ENCODE measurements around the gene FGFRL1. TPM values are rescaled to one million over a fixed set of nuclear protein-coding genes. Genes with fewer than 3 reads are reported as not detected.

The FGFRL1 gene, protein sequence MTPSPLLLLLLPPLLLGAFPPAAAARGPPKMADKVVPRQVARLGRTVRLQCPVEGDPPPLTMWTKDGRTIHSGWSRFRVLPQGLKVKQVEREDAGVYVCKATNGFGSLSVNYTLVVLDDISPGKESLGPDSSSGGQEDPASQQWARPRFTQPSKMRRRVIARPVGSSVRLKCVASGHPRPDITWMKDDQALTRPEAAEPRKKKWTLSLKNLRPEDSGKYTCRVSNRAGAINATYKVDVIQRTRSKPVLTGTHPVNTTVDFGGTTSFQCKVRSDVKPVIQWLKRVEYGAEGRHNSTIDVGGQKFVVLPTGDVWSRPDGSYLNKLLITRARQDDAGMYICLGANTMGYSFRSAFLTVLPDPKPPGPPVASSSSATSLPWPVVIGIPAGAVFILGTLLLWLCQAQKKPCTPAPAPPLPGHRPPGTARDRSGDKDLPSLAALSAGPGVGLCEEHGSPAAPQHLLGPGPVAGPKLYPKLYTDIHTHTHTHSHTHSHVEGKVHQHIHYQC
- total RNA-seq, result 14.0 and 16.1 TPM in 2 replicates

DNA sequence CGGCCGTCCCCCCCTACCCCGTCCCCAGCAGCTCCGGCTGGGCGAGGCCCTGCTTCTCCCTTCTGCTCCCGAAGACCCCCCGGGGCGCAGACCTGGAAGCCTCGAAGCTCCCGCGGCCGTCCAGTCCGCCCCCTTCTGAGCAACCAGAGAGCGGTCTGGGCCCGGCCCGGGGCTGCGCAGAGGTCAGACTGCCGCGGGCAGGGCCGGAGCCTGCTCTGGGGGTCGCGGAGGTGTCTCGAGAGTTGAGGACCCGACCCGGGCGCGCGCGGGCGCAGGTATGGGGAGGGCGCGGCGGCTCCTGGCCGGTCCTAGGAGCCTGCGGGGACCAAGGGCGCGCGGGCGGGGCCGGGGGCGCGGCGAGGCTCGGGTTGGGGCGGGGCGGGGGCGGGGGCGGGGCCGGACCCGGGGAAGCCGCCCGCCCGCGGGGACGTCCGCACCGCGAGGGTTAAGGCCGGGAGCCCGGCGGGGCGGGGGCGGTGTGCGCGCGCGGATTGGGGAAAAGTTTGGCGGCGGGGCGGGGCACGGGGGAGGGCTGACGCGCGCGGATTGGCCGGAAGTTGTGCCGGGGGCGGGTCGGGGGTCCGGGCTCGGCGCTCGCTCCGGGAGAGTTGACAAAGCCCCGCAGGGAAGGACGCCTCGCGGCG lies at the start of gene FGFRL1:
TSS of gene FGFRL1 (plus strand) at position 605 of the 644 bp plus-strand sequence. CDS start 860 bp downstream, outside the sequence.

DNA sequence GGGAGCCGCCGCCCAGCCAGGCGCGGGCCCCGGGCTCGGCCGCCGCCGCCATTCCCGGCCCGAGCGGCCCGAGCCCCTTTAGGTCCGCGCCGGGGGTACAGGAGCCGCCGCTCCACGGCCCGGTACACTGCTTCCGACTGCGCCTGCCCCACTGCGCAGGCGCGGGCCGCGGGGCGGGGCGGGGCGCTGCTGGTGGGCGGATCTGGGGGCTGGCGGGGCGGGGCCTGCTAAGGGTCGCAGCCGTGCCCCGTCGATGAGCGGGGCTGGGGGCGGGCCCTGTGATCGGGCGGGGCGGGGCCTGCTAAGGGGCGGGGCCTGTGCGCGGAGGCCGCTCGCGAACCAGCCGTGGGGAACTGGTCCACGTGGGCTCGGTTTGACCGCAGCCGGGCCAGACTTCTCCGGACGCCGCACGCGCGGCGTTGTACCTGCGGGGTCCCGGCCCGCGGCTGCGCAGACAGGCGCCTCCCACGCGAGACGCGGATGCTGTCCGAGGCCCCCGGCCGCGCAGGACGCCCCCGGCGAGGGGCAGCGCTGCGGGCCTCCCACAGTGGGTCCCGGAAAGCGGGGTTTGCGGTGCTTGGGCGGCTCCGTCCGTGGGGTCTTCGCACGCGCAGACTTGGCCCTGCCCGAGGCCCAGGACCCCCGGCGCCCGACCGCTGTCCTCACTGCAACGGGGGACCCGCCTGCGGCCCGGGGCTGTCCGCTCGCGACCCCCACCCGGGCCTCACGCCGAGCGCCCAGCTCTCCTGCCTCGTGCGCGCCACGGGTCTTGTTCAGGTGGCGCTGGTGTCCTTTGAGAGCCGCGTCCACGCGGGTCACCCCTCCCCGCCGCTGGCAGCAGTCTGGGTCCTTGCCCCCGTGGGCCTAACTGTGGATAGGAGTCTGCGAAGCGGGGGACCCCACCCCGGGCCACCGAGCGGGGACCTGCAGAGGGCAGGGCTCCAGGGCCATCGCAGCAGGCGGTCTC lies 37.7 kb upstream of the FGFRL1 start, which contains the start of gene DGKQ:
TSS of gene DGKQ (minus strand) at position 139 of the 967 bp plus-strand sequence. CDS start at position 52, 87 bp downstream.

DNA sequence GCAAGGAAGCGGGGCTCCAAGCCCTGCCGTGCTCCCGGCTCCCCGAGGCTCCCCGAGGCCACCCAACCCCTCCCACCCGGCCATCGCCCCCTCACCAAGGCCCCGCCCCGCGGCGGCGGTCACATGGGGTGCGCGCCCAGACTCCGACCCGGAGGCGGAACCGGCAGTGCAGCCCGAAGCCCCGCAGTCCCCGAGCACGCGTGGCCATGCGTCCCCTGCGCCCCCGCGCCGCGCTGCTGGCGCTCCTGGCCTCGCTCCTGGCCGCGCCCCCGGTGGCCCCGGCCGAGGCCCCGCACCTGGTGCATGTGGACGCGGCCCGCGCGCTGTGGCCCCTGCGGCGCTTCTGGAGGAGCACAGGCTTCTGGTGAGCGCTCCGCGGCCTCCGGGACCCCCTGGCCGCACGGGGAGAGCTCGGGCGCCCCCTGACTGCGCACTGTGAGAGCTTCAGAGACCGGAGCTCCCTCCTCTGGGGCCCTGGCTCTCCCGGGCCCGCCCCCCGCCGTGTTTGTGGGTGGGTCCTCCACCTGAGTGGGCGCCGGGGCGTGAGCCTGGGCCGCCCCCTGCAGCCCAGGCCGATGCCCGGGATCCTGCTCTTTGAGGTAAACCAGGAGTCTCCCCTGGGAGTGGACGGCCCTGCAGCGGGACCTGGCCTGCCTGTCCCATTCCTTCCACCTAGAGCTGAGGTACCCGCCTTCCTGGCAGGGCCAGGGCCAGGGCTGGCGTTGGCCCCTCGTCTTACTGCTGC lies 24.4 kb upstream of the FGFRL1 start, which contains the start of gene IDUA:
TSS of gene IDUA (plus strand) at position 166 of the 745 bp plus-strand sequence. CDS start at position 207, 41 bp downstream.

DNA sequence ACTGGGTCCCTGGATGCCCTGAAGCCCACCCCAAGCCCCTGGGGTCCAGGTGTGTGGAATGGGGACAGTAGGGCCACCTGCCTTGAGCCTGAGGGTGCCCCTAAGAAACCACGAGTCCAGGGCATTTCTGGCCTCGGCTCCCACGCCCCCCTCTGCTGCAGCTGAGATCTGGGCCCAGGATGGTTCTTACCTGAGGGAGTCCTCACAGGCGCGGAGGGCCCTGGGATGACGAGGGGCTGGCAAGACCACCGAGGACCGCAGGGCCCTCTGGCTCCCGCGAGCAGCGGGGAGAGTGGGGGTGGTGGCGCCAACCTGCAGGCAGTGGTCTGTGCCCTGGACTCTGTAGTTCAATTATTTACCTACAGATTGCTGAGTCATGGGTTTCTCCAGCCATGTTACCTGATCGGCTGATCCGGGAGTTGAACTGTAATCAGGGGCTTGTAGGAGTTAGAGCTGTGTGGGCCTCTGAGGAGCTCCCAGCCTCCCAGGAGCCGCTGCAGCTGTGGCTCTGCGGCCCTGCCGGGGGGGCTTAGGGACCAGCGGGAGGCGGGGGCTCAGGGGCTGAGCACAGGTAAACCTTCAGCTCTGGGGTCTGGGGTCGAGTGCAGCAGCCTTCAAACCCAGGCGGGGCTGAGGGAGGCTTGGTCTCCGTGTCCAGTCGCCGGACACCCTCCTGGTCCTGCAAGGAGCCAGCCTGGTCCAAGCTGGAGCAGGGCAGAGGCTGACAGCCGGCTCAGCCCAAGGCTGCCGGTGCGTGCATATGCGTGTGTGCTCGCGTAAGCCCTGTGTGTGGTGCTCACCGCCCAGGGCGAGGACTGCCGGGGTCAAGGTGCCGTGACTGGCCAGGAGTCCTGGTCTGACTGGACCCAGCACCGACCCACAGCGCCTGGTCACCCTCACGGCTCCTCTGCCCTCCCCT lies 18.1 kb upstream of the FGFRL1 start, which contains the start of gene SLC26A1:
TSS of gene SLC26A1 (minus strand) at position 294 of the 919 bp plus-strand sequence. CDS start 1,701 bp downstream, outside the sequence.

Other genes starting within 250 kb of the FGFRL1 start
- 0.13 and 0.36 TPM in 2 replicates for gene CPLX1, start 185.5 kb upstream of the FGFRL1 start, total RNA-seq
- 52.4 and 74.2 TPM in 2 replicates for gene GAK, start 79.3 kb upstream of the FGFRL1 start, total RNA-seq
- 5.1 and 5.5 TPM in 2 replicates for gene TMEM175, start 79.2 kb upstream of the FGFRL1 start, total RNA-seq
- 12.6 and 14.8 TPM in 2 replicates for gene DGKQ, start 38.1 kb upstream of the FGFRL1 start, total RNA-seq
- 9.5 and 10.1 TPM in 2 replicates for gene IDUA, start 24.6 kb upstream of the FGFRL1 start, total RNA-seq
- gene SLC26A1, start 18.2 kb upstream of the FGFRL1 start, total RNA-seq, result 0.13 TPM in 1 of 2 replicates, not detected in the other
- 0.36 and 2.3 TPM in 2 replicates for gene RNF212, start 101.9 kb downstream of the FGFRL1 start, total RNA-seq
- 0.40 and 0.57 TPM in 2 replicates for gene SPON2, start 161.0 kb downstream of the FGFRL1 start, total RNA-seq
- gene CTBP1, start 237.5 kb downstream of the FGFRL1 start, total RNA-seq, result 179 and 183 TPM in 2 replicates